Measurements from ENCODE around the gene DYRK1B. TPM values are rescaled to one million over a fixed set of nuclear protein-coding genes. Genes with fewer than 3 reads are reported as not detected.

Gene DYRK1B
- polyA plus RNA-seq, 1 of the 3 experiments (the other 2 are of a cell fraction) = 17.2 TPM

DNA sequence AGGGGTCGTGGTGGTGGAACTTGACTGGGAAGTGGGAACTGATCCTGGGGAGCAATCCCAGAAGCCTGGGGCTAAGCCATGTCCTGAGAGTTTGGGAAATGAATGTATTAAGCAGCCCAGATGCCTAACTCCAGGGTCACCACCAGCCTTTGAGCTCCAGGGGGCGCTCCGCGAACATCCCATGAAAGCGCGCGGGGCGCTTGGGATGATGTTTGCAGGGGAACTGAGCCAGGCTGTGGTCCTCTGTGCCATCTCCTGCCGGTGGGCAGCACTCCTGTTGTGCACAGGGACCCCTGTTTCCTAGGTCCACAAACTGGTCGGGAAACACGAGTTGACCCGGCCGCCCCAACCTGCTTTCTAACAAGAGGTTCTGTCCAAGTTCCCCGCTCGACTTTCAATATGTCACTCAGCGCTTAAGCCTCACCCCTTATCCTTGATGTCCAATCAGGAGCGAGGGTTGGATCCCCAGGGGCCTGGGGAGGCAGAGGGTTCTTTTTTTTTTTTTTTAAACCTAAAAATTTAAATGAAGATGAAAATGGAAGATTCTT is 40.9 kb downstream of the DYRK1B start:
- under 1% methylated on average over 16 of the region's 17 CpGs for WGBS (ENCODE audit: low lambda C conversion rate)
- Histone ChIP-seq H4K20me1 (ENCODE audit: insufficient read depth) (no peaks in the 10 kb centered on the region), H3K4me3 (ENCODE audit: low read depth in 2 of 2, low read length in 1 of 2) (peak overlapping the region; percentile 54 to 65), H3K9ac (no peak overlapping the region), H3K27ac (ENCODE audit: low read depth in 2 of 2, low read length in 1 of 2) (no peak overlapping the region), H3K9me3 (no peaks in the 10 kb centered on the region), H3K36me3 (replicated peaks in 1 of 2; ENCODE audit: control insufficient read depth in 1 of 2, insufficient read depth in 2 of 2, low read length in 1 of 2) (no peaks in the 10 kb centered on the region), H3F3A (replicated peaks; ENCODE audit: insufficient read depth) (no peaks in the 10 kb centered on the region), H3K9me2 (no peaks in the 10 kb centered on the region), H3K4me1 (ENCODE audit: control insufficient read depth in 1 of 2, insufficient read depth in 2 of 2, low read depth in 1 of 2, low read length in 1 of 2) (no peaks in the 10 kb centered on the region), H3K27me3 (ENCODE audit: insufficient read depth) (peaks cover 25% of the 10 kb centered on the region; the same call in 1 of the 2 replicates), H3K79me2 (ENCODE audit: insufficient read depth) (no peaks in the 10 kb centered on the region), H2AFZ (ENCODE audit: low read depth) (peak overlapping the region; percentile 90), H3K4me2 (peak overlapping the region; percentile 75; the same call in 1 of the 2 replicates)
- ChIA-PET CTCF (interaction anchor here (0.7 to 6.5 kb wide), 25 partner anchors 9 to 317 kb away, joined by 3 to 143 read pairs (median 6); partner anchors contain the start of genes DYRK1B, FBL, PSMC4 and ZNF546), POLR2A (interaction anchor here (0.6 kb wide), 1 partner anchor 41 kb away, joined by 3 read pairs; the partner anchor contains the start of gene DYRK1B)
- TF ChIP-seq CHD2 (IDR thresholded peaks at IDR 0.05; ENCODE audit: low read length, partially characterized antibody) (no peak), PBX3 (IDR thresholded peaks at IDR 0.05) (peak; percentile 86), RAD21 (IDR thresholded peaks at IDR 0.05; ENCODE audit: low read length) (peak; percentile 87), MXI1 (IDR thresholded peaks at IDR 0.05; ENCODE audit: low read depth, low read length) (peak; percentile 44; the same call in 1 of the 2 replicates), POLR2AphosphoS5 (IDR thresholded peaks at IDR 0.05; ENCODE audit: low read depth, low read length) (no peak), RXRA (IDR thresholded peaks at IDR 0.05; ENCODE audit: borderline replicate concordance, low read depth) (no peak), SMC3 (IDR thresholded peaks at IDR 0.05; ENCODE audit: low read depth, low read length) (peak; percentile 85), USF2 (IDR thresholded peaks at IDR 0.05; ENCODE audit: borderline replicate concordance, low read depth, low read length) (no peak), GABPA (IDR thresholded peaks at IDR 0.05; ENCODE audit: low read depth) (no peak), FOXJ3 (CRISPR knock-in tag; IDR thresholded peaks at IDR 0.05) (no peak), NFIC (IDR thresholded peaks at IDR 0.05; ENCODE audit: borderline replicate concordance) (no peak), TAF1 (IDR thresholded peaks at IDR 0.05; ENCODE audit: borderline replicate concordance, low read depth, low read length) (no peak), ELF1 (IDR thresholded peaks at IDR 0.05) (no peak)
- TF ChIP-seq, protein P1, sequence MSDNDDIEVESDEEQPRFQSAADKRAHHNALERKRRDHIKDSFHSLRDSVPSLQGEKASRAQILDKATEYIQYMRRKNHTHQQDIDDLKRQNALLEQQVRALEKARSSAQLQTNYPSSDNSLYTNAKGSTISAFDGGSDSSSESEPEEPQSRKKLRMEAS (IDR thresholded peaks at IDR 0.05; ENCODE audit: low read depth) = 0 out of 2 replicates have a peak, but pooled peaks have one; percentile 18
- TF ChIP-seq, protein P2, sequence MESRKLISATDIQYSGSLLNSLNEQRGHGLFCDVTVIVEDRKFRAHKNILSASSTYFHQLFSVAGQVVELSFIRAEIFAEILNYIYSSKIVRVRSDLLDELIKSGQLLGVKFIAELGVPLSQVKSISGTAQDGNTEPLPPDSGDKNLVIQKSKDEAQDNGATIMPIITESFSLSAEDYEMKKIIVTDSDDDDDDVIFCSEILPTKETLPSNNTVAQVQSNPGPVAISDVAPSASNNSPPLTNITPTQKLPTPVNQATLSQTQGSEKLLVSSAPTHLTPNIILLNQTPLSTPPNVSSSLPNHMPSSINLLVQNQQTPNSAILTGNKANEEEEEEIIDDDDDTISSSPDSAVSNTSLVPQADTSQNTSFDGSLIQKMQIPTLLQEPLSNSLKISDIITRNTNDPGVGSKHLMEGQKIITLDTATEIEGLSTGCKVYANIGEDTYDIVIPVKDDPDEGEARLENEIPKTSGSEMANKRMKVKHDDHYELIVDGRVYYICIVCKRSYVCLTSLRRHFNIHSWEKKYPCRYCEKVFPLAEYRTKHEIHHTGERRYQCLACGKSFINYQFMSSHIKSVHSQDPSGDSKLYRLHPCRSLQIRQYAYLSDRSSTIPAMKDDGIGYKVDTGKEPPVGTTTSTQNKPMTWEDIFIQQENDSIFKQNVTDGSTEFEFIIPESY (IDR thresholded peaks at IDR 0.05; ENCODE audit: borderline replicate concordance, low read depth) = no peak
- TF ChIP-seq, protein P3, sequence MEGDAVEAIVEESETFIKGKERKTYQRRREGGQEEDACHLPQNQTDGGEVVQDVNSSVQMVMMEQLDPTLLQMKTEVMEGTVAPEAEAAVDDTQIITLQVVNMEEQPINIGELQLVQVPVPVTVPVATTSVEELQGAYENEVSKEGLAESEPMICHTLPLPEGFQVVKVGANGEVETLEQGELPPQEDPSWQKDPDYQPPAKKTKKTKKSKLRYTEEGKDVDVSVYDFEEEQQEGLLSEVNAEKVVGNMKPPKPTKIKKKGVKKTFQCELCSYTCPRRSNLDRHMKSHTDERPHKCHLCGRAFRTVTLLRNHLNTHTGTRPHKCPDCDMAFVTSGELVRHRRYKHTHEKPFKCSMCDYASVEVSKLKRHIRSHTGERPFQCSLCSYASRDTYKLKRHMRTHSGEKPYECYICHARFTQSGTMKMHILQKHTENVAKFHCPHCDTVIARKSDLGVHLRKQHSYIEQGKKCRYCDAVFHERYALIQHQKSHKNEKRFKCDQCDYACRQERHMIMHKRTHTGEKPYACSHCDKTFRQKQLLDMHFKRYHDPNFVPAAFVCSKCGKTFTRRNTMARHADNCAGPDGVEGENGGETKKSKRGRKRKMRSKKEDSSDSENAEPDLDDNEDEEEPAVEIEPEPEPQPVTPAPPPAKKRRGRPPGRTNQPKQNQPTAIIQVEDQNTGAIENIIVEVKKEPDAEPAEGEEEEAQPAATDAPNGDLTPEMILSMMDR (IDR thresholded peaks at IDR 0.05) = peak; percentile 94
- DNase-seq = peak; percentile 80

All from SK-N-SH (cell line).